Endometrial microvascular endothelial cells (primary cell): ENCODE measurements around the gene NUDT3. TPM values are rescaled to one million over a fixed set of nuclear protein-coding genes. Genes with fewer than 3 reads are reported as not detected.
"Not testable (repeated sequence)": the region's sequence is repeated elsewhere in the genome, so short reads cannot be mapped to it uniquely, and the experiment has no call there.

ENCODE experiments used
- in situ Hi-C: cut with HindIII; loops from 2 replicates; pipeline ENCODE4 v1.10.0; 2017; ENCODE audit warnings: low sequenced_read_pairs, low pct_unique_long_range_greater_than_20kb; ENCODE audit errors: inconsistent ontology term
- total RNA-seq: library from RNA; depleted of rRNA; stranded (reverse); fragments of >200 nt; gene quantifications from one replicate; pipeline ENCODE4 v1.2.3, GENCODE V29; 2015; ENCODE audit errors: inconsistent ontology term

The NUDT3 gene
- total RNA-seq, 1 donor from 2014 or later: 28.3 TPM

DNA sequence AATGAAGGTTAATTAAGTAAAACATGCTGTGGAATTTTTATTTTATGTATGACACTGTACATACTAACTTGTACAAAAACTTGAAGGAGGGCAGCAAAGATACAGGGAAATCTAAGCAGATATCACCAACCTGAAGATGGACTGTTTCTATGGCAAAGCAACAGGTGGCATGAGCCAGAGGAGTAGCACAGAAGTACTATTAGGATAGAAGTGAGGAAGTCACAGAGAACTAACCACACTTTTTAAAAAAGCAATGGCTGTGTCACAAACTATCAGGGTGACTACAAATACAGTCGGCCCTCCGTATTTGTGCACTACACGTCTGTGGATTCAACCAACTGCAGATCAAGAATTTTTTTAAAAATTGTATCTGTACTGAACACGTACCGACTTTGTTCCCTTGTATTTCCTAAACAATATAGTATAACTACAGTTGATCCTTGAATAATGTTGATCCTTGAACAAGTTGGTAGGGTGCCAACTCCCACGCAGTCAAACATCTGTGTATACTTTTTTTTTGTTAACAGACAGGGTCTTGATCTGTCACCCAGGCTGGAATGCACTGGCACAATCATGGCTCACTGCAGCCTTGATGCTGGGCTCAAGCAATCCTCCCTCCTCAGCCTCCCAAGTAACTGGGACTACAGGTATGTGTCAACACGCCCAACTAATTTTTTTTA lies 61.0 kb downstream of the NUDT3 start:
- in situ Hi-C loops: no loop called here

DNA sequence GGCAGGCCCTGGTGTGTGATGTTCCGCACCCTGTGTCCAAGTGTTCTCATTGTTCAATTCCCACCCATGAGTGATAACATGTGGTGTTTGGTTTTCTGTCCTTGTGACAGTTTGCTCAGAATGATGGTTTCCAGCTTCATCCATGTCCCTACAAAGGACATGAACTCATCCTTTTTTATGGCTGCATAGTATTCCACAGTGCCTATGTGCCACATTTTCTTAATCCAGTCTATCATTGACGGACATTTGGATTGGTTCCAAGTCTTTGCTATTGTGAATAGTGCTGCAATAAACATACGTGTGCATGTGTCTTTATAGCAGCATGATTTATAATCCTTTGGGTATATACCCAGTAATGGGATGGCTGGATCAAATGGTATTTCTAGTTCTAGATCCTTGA lies 62.7 kb downstream of the NUDT3 start:
- in situ Hi-C loops: not testable (repeated sequence)

DNA sequence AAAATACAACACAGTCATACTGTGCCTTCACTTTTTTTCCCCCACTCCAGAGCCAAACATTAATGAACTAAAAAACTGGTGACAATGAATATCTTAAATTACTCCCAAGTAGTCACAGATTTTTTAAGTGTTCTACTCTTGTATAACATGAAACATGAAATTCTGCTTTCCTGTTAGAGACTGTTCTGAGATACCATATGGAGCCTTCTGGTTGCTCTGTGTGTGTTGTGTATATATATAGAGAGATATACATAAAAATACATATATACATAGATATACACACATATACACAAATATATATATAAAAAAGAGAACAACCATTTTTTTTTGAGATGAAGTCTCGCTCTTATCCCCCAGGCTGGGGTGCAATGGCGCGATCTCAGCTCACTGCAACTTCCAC lies 63.5 kb downstream of the NUDT3 start:
- in situ Hi-C loops: no loop called here

DNA sequence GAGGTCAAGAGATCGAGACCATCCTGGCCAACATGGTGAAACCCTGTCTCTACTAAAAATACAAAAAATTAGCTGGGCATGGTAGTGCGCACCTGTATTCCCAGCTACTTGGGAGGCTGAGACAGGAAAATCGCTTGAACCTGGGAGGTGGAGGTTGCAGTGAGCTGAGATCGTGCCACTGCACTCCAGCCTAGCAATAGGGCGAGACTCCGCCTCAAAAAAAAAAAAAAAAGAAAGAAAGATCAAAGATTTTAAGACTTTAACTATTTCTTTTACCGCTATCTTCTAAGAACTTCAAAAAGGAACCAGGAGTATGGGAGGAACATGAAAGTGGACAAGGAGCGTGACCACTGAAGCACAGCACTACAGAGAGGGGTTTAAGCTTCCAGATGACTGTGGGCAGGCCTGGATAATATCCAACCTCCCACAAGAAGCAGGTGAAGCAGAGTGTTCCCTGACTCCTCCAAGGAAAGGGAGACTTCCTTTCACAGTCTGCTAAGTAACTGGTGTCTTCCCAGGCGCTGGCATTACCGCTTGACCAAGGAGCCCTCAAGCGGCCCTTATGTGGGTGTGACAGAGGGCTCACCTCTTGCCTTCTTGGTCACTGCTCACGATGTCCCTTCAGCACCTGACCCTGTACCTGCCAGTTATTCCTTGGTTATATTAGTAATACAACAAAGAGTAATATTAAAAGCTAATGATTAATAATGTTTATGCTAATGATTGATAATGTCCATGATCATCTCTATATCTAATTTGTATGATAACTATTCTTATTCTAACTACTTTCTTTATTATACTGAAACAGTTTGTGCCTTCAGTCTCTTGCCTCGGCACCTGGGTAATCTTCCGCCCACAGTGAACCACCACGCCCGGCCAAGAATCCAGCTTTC lies 64.9 kb downstream of the NUDT3 start:
- in situ Hi-C loops: not testable (repeated sequence)

DNA sequence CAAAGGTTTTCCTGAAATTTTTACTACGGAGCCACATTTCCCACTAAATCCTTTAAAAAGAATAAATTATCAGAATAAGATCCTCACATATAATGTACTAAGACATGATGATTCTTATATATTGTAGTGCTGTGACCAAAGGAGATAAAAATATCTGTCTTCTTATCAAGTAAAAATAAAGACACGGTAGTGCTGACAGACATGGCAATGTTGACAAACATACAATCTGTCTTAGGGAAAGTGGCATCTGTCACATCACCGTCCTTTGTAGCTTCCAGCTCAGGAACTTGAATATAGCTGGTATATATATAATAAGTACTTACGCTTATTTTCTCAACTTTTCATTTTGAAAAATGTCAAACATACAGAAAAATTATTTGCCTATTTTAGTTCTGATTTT lies 66.8 kb downstream of the NUDT3 start:
- in situ Hi-C loops: no loop called here

GRCh38 chr6:34324738-34325444 lies 67.6 kb downstream of the NUDT3 start:
- in situ Hi-C loops: no loop called here

DNA sequence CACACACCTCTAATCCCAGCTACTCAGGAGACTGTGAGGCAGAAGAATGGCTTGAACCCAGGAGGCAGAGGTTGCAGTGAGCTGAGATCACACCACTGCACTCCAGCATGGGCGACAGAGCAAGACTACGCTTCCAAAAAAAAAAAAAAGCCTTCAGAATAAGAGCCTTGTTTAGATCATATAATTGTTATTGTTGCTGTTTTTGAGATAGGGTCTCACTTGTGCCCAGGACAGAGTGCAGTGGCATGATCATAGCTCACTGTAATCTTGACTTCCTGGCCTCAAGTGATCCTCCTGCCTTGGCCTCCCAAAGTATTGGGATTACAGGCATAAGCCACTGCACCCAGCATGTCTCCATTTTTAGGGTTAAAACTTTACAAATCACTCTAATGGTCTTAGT lies 68.2 kb downstream of the NUDT3 start:
- in situ Hi-C loops: not testable (repeated sequence)

- in situ Hi-C loops: no loop called here
These were observed 69.2 kb downstream of the NUDT3 start for GRCh38 chr6:34323300-34323699.

DNA sequence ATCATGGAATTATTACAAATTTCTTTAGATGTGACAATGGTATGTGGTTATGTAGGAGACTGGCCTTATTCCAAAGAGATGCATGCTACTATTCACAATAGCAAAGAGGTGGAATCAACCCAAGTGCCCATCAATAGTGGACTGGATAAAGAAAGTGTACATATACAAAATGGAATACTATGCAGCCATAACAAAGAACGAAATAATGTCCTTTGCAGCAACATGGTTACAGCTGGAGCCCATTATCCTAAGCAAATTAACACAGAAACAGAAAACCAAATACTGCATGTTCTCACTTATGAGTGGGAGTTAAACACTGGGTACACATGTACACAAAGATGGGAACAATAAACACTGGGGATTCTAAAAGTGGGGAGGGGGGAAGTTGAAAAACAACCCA lies 69.7 kb downstream of the NUDT3 start:
- in situ Hi-C loops: no loop called here

DNA sequence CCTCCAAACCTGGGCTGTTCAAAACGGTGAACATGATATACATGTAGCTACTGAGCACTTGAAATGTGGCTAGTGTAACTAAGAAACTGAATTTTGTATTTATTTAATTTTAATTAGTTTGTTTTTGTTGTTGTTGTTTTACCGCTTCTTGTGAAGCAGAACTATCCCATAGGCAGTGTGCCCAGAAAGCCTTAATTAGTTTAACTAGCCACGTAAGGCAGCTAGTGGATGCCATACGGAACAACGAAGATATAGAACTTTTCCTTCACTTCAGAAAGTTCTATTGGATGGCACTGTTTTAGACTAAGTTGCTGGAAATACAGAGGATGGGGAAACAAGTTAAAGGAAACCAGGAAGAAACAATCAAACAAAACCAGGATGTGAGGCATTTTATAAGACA lies 70.6 kb downstream of the NUDT3 start:
- in situ Hi-C loops: no loop called here

DNA sequence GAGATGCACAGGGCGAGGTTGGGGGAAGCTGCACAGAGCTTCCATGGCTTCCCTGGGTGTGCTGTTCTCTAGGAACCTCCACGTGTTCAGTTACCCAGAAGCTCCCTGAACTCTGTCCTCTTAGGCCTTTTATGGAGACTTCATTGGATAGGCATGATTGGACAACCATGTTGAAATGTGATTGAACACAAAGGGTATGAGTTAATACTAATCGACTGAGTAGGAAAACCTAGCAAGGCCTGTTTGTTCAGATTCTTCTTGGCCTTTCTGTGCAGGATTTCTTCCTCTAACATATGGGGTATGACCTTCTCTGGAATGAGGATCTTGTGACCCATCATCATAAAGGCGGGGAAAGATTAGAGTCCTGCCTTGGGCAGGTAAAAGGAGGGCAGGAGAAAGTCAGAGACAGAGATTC lies 73.0 kb downstream of the NUDT3 start:
- in situ Hi-C loops: no loop called here

DNA sequence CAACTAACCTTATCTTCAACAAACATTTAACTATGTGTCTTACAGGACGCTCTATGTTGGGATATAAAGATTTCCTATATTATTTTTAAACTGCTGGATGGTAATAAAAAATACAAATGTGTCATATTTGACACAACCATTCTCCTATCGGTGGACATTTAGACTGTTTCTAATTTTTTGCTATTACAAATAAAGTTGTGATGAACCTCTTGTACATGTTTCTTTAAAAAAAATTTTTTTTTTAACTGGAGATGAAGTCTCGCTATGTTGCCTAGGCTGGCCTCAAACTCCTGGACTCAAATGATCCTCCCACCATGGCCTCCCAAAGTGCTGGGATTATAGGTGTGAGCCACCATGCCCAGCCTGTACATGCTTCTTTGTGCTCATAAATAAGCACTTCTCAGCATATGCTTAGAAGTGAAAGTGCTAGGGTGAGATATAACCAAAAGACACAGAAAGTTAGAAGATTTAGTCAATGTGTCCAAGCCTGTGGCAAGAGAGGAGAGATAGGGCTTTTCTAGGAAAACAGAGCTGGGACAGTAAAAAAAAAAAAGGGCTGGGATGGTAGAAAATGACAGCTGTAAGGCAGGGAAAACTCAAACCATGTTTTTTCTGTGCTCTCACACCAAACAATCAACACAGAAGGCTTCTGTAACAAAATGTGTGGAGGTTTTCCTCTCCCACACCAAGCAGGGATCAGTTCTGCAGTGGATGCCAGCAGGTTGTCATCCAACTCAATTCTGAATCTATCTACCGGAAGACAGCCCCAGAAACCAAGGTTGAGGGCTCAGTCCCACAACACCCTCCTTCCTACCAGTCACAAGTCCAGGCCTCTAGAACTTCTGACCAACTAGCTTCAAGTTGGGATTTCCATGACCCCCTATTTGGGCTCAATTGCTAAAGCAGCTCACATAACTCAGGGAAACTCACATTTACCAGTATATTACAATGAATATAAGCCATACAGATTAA lies 73.7 kb downstream of the NUDT3 start:
- in situ Hi-C loops: no loop called here

DNA sequence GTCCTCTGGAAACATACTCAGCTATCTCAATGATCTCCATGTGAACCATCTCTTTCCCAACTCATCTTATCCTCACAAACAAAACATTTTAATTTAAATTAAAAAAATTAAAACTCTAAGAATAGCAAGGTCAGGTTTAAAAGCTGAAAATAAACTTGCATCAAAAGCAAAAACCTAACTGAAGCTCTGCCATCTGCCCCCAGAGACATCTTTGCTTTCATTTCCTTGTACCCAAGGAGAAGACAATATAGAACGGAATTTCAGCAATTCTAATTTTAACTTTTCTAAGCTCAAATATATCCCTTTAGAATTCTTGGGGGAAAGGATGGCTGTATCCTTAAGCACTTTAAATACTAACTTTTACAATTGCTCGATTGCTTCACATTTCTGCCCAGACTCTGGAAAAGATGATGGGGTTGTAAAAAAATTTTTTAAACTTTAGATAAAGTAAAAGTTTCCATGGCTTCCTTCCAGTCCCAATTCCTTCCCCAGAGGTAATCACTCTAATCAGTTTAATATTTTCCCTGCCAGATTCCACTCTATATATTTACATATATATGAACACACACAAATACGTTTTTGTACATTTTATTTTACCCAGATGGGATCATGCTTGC lies 74.5 kb downstream of the NUDT3 start:
- in situ Hi-C loops: no loop called here

DNA sequence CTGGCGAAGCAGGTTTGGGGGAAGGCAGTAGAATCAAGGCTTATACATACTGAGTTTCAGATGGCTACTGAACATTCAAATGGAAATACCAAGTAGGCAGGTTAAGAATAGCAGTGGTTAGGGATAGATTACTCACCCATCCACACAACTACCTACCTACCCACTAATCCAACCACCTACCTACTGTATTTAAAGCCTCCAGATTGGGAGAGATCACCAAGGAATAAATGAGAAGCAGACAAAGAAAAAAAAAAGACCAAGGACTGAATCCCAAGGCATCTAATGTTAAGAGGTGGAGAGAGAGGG lies 75.3 kb downstream of the NUDT3 start:
- in situ Hi-C loops: no loop called here

DNA sequence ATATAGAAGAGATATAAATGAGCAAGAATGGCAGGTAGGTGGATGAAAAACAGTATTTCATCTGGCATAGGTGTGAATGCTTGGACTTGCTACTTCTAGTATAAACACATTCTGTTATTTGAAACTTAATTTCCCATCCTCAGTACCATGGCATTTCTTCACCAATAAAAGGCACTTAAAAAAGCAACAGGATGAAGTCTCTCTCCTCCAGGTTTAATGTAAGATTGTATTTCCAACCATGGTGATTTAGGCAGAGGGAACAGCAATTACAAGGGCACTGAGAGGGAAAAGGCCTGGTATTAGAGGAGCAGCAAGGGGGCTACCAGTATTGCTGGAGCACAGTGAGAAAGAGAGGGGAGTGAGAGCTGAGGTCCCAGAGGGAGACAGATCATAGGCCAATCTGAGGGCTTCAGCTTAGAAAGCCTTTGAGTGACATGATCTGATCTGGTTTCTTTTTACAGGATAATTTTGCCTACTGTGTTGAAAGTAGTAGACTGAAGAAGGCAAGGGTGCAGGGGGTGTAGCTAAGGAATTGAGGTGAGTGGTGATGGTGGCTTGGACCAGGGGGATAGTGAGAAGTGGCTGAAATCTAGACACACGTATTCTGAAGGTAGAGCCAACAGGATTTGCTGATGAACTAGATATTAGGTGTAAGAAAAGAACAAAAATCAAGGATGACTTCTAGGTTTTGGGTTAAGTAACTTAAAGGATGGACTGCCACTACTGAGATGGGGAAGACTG lies 75.9 kb downstream of the NUDT3 start:
- in situ Hi-C loops: no loop called here

DNA sequence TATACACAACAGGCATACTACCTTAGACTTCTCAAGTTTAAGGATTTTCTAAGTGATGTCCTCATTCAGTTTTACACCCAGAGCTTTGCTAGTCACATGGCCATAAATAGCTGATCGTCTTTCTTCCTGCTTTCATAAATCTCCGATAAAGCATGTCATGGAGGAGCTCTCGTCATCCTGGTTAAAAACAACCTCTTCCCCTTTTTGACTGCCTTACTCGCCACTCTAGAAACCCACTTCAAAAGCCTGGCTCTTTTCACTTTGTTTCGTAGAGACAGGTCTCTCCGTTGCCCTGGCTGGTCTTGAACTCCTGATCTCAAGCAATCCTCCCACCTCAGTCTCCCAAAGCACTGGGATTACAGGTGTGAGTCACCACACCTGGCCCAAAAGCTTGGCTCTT lies 76.7 kb downstream of the NUDT3 start:
- in situ Hi-C loops: no loop called here

DNA sequence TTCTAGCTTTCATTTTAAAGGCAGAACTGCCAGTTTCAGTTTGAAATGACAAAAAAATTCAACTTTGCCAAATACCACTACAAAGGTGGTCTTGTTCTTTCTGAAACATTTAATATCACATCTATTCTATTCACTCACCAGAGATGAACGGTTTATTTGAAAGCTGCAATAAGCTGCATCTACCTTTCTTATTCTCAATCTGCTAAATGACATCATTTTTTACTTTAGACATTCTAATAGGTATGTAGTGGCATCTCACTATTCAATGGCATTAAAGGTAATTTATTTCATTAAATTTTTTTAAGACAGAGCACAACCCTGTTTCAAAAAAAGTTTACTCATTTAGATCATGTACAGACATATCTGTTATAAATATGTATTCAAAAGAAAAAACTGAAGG lies 77.2 kb downstream of the NUDT3 start:
- in situ Hi-C loops: no loop called here

- in situ Hi-C loops: no loop called here
These were observed 80.2 kb downstream of the NUDT3 start for GRCh38 chr6:34312259-34312658.
